ENCODE results near the gene SPRR2D. TPM values are rescaled to one million over a fixed set of nuclear protein-coding genes. Genes with fewer than 3 reads are reported as not detected.

Gene SPRR2D
- total RNA-seq, 2 donors from 2014 or later = not detected

- Histone ChIP-seq H3K36me3 (no peaks in the 10 kb centered on the region), H3K4me3 (no peak within 1 kb of the TSS), H3K9me3 (no peaks in the 10 kb centered on the region), H3K27me3 (replicated peaks; ENCODE audit: insufficient read depth) (no peaks in the 10 kb centered on the region), H3K4me1 (replicated peaks) (no peaks in the 10 kb centered on the region), H3K27ac (no peak within 1 kb of the TSS)
- WGBS = 81% methylated on average over 2 of the region's 2 CpGs
- no peak for TF ChIP-seq CTCF (IDR thresholded peaks at IDR 0.05)
- no peak for TF ChIP-seq POLR2A (IDR thresholded peaks at IDR 0.05)
- no peak for TF ChIP-seq POLR2AphosphoS5 (IDR thresholded peaks at IDR 0.05)
- intact Hi-C loops (cut with DNase I) = no loop called here
- no peak for DNase-seq (ENCODE audit: low spot score)
These were observed 39.5 kb downstream of the SPRR2D start, which contains the start of gene SPRR3 for GRCh38 chr1:153001382-153001781. SPRR3 (plus strand) TSS chr1:153001749; CDS start chr1:153003021, 1,272 bp downstream.

- Histone ChIP-seq H3K4me1 (replicated peaks) (no peaks in the 10 kb centered on the region), H3K9me3 (no peaks in the 10 kb centered on the region), H3K27me3 (replicated peaks; ENCODE audit: insufficient read depth) (no peaks in the 10 kb centered on the region), H3K36me3 (no peaks in the 10 kb centered on the region), H3K27ac (no peak overlapping the region), H3K4me3 (no peak overlapping the region)
- no peak for TF ChIP-seq CTCF (IDR thresholded peaks at IDR 0.05)
- no peak for TF ChIP-seq POLR2A (IDR thresholded peaks at IDR 0.05)
- TF ChIP-seq POLR2AphosphoS5 (IDR thresholded peaks at IDR 0.05) = no peak
- WGBS = 83% methylated on average over 1 of the region's 1 CpG
- intact Hi-C loops (cut with DNase I) = no loop called here
- DNase-seq (ENCODE audit: low spot score) = no peak
These were observed 40.6 kb downstream of the SPRR2D start for GRCh38 chr1:153000294-153000693.

- intact Hi-C loops (cut with DNase I) = no loop called here
- H3K27me3 ChIP-seq (replicated peaks; ENCODE audit: insufficient read depth) = no peaks in the 10 kb centered on the region
- no peaks in the 10 kb centered on the region for H3K36me3 ChIP-seq
- H3K4me3 ChIP-seq = no peak overlapping the region
- no peak overlapping the region for H3K27ac ChIP-seq
- no peaks in the 10 kb centered on the region for H3K4me1 ChIP-seq (replicated peaks)
- no peak for DNase-seq (ENCODE audit: low spot score)
- no peak for TF ChIP-seq POLR2AphosphoS5 (IDR thresholded peaks at IDR 0.05)
- TF ChIP-seq POLR2A (IDR thresholded peaks at IDR 0.05) = no peak
- no peak for TF ChIP-seq CTCF (IDR thresholded peaks at IDR 0.05)
- 72% methylated on average over 6 of the region's 6 CpGs for WGBS
- H3K9me3 ChIP-seq = no peaks in the 10 kb centered on the region
These were observed 41.1 kb downstream of the SPRR2D start for GRCh38 chr1:152999818-153000217.

- intact Hi-C loops (cut with DNase I) = no loop called here
- TF ChIP-seq POLR2A (IDR thresholded peaks at IDR 0.05) = no peak
- no peak for TF ChIP-seq POLR2AphosphoS5 (IDR thresholded peaks at IDR 0.05)
- no peak for TF ChIP-seq CTCF (IDR thresholded peaks at IDR 0.05)
- WGBS = 79% methylated on average over 4 of the region's 4 CpGs
These were observed 42.4 kb downstream of the SPRR2D start for GRCh38 chr1:152998476-152998875.

GRCh38 chr1:152997901-152998300 lies 43.0 kb downstream of the SPRR2D start:
- WGBS = 11% methylated on average over 7 of the region's 7 CpGs
- Histone ChIP-seq H3K9me3 (no peaks in the 10 kb centered on the region), H3K27ac (no peak overlapping the region), H3K4me1 (replicated peaks) (no peaks in the 10 kb centered on the region), H3K27me3 (replicated peaks; ENCODE audit: insufficient read depth) (no peaks in the 10 kb centered on the region), H3K4me3 (no peak overlapping the region), H3K36me3 (no peaks in the 10 kb centered on the region)
- TF ChIP-seq CTCF (IDR thresholded peaks at IDR 0.05) = no peak
- TF ChIP-seq POLR2AphosphoS5 (IDR thresholded peaks at IDR 0.05) = no peak
- TF ChIP-seq POLR2A (IDR thresholded peaks at IDR 0.05) = no peak
- intact Hi-C loops (cut with DNase I) = no loop called here
- no peak for DNase-seq (ENCODE audit: low spot score)

More at GRCh38 chr1:152998476-152998875, 42.4 kb downstream of the SPRR2D start:
- Histone ChIP-seq H3K9me3 (no peaks in the 10 kb centered on the region), H3K36me3 (no peaks in the 10 kb centered on the region), H3K27ac (no peak overlapping the region), H3K27me3 (replicated peaks; ENCODE audit: insufficient read depth) (no peaks in the 10 kb centered on the region), H3K4me1 (replicated peaks) (no peaks in the 10 kb centered on the region), H3K4me3 (no peak overlapping the region)
- no peak for DNase-seq (ENCODE audit: low spot score)

Measured in prostate gland (tissue), 2 donors.